GM19193 (cell line): Measurements from ENCODE around the gene DNAJA3.

Experiments used
- POLR2A ChIP-seq: IDR thresholded peaks from 4 replicates; pipeline ENCODE4 v1.6.1; 2011; ENCODE audit not compliant: insufficient read depth, insufficient read length; ENCODE audit errors: extremely low read depth

DNAJA3 gene

GRCh38 chr16:4433228-4433627 lies 7.6 kb downstream of the DNAJA3 start:
- TF ChIP-seq POLR2A, result no peak

GRCh38 chr16:4433914-4434787 lies 8.5 kb downstream of the DNAJA3 start:
- TF ChIP-seq POLR2A, result no peak

- TF ChIP-seq POLR2A, result no peak
Observed at GRCh38 chr16:4435337-4436067, 9.8 kb downstream of the DNAJA3 start.

GRCh38 chr16:4437366-4437765 lies 11.7 kb downstream of the DNAJA3 start:
- no peak for TF ChIP-seq POLR2A

- no peak for TF ChIP-seq POLR2A
Observed at GRCh38 chr16:4442371-4442770, 16.7 kb downstream of the DNAJA3 start.

- no peak for TF ChIP-seq POLR2A
Observed at GRCh38 chr16:4443271-4443670, 17.6 kb downstream of the DNAJA3 start.

GRCh38 chr16:4443986-4444385 lies 18.3 kb downstream of the DNAJA3 start:
- TF ChIP-seq POLR2A, result no peak

- TF ChIP-seq POLR2A, result no peak
Observed at GRCh38 chr16:4450430-4450829, 24.8 kb downstream of the DNAJA3 start.

- TF ChIP-seq POLR2A, result no peak
Observed at GRCh38 chr16:4450931-4451519, 25.4 kb downstream of the DNAJA3 start.

- no peak for TF ChIP-seq POLR2A
Observed at GRCh38 chr16:4452674-4453073, 27.0 kb downstream of the DNAJA3 start.

GRCh38 chr16:4454623-4455022 lies 29.0 kb downstream of the DNAJA3 start:
- no peak for TF ChIP-seq POLR2A

- TF ChIP-seq POLR2A, result no peak
Observed at GRCh38 chr16:4455081-4455480, 29.4 kb downstream of the DNAJA3 start.

GRCh38 chr16:4455951-4456350 lies 30.3 kb downstream of the DNAJA3 start:
- no peak for TF ChIP-seq POLR2A

GRCh38 chr16:4460936-4461249 lies 35.2 kb downstream of the DNAJA3 start:
- TF ChIP-seq POLR2A, result no peak

GRCh38 chr16:4461250-4462085 lies 35.8 kb downstream of the DNAJA3 start:
- TF ChIP-seq POLR2A, result peak; percentile 23

GRCh38 chr16:4463522-4464163 lies 38.0 kb downstream of the DNAJA3 start:
- no peak for TF ChIP-seq POLR2A
